Measurements from ENCODE around the gene NEU2. TPM values are rescaled to one million over a fixed set of nuclear protein-coding genes. Genes with fewer than 3 reads are reported as not detected.

Gene NEU2
- total and polyA plus RNA-seq, 10 of the 15 experiments (the other 5 are each of a cell fraction or from before 2014, with no cell fraction given) = not detected

DNA sequence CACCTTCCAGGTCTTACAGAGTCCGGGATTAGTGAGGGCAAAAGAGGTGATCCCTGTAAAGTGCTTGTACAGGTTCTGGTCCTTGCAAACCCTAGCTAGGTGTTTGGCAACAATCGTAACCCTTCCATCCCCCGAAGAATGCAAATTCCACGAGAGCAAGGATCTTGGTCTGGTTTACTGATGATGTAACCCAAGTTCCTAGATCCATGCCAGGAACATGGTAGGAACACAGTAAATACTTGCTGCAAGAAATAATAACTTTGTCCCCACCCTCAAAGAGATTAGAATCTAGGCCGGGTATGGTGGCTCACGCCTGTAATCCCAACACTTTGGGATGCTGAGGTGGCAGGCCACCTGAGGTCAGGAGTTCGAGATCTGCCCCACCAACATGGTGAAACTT, 6.8 kb upstream of the NEU2 start (continued):
- TF ChIP-seq, protein P1, sequence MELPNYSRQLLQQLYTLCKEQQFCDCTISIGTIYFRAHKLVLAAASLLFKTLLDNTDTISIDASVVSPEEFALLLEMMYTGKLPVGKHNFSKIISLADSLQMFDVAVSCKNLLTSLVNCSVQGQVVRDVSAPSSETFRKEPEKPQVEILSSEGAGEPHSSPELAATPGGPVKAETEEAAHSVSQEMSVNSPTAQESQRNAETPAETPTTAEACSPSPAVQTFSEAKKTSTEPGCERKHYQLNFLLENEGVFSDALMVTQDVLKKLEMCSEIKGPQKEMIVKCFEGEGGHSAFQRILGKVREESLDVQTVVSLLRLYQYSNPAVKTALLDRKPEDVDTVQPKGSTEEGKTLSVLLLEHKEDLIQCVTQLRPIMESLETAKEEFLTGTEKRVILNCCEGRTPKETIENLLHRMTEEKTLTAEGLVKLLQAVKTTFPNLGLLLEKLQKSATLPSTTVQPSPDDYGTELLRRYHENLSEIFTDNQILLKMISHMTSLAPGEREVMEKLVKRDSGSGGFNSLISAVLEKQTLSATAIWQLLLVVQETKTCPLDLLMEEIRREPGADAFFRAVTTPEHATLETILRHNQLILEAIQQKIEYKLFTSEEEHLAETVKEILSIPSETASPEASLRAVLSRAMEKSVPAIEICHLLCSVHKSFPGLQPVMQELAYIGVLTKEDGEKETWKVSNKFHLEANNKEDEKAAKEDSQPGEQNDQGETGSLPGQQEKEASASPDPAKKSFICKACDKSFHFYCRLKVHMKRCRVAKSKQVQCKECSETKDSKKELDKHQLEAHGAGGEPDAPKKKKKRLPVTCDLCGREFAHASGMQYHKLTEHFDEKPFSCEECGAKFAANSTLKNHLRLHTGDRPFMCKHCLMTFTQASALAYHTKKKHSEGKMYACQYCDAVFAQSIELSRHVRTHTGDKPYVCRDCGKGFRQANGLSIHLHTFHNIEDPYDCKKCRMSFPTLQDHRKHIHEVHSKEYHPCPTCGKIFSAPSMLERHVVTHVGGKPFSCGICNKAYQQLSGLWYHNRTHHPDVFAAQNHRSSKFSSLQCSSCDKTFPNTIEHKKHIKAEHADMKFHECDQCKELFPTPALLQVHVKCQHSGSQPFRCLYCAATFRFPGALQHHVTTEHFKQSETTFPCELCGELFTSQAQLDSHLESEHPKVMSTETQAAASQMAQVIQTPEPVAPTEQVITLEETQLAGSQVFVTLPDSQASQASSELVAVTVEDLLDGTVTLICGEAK (IDR thresholded peaks at IDR 0.05; ENCODE audit: borderline replicate concordance) = no peak
- TF ChIP-seq GABPA (IDR thresholded peaks at IDR 0.05; ENCODE audit: low read depth) (no peak), SRF (IDR thresholded peaks at IDR 0.05; ENCODE audit: low read depth in 2 of 2, low read length in 2 of 2) (no peak)
- TF ChIP-seq, protein P2, sequence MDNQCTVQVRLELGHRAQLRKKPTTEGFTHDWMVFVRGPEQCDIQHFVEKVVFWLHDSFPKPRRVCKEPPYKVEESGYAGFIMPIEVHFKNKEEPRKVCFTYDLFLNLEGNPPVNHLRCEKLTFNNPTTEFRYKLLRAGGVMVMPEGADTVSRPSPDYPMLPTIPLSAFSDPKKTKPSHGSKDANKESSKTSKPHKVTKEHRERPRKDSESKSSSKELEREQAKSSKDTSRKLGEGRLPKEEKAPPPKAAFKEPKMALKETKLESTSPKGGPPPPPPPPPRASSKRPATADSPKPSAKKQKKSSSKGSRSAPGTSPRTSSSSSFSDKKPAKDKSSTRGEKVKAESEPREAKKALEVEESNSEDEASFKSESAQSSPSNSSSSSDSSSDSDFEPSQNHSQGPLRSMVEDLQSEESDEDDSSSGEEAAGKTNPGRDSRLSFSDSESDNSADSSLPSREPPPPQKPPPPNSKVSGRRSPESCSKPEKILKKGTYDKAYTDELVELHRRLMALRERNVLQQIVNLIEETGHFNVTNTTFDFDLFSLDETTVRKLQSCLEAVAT (IDR thresholded peaks at IDR 0.05) = no peak

DNA sequence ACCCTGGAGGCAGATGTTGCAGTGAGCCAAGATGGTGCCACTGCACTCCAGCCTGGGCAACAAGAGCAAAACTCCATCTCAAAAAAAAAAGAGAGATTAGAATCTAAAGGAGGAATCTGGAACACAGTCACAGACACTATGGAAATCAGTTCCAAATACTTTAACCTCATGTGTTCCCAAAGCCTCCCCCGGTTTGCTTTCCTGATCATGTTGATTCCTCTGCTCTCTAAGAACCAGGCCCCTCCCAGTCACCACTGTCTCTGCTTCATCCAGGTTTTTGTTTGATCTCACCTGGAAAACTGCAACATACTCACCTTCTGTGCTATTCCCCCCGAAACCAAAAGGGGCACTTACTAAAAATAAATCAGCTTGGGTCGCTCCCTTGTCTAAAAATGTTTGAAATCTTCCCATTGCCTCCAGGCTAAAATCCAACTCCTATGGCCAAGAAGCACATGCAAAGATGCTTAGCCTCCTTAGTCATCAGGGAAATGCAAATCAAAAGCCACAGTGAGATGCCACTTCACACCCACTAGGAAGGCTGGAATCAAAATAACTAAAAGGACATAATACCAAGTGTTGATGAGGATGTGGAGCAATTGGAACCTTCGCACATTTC, 6.2 kb upstream of the NEU2 start:
- no peak overlapping the region for H3K4me2 ChIP-seq (ENCODE audit: control insufficient read depth, insufficient read depth)
- ChIA-PET SMC1A (ENCODE audit: uncharacterized antibody, unreplicated experiment) (no interaction called here), CTCF (interaction anchor here (1.0 to 1.1 kb wide), 2 partner anchors 20 to 217 kb away, joined by 3 read pairs; no protein-coding TSS in a partner anchor), POLR2A (no interaction called here), RAD21 (ENCODE audit: unreplicated experiment) (no interaction called here)
- peaks cover 0 to 1% of the 10 kb centered on the region in 2 experiments; a peak in 1 of 4 replicates for H3K27me3 ChIP-seq (replicated peaks in 1 of 2; ENCODE audit: control insufficient read depth in 2 of 2, insufficient read depth in 2 of 2, low read length in 1 of 2)
- H3K9ac ChIP-seq (ENCODE audit: control insufficient read depth, insufficient read depth, low read length) = no peak overlapping the region
- intact Hi-C loops (cut with micrococcal nuclease; ENCODE audit: unreplicated experiment) (loop anchor here (5.0 kb wide), 2 partner anchors 174 to 264 kb away; no protein-coding TSS in a partner anchor), in situ Hi-C loops (cut with MboI) (loop anchor here (5.0 kb wide), 1 partner anchor 174 kb away; no protein-coding TSS in a partner anchor)
- no peaks in the 10 kb centered on the region for H4K20me1 ChIP-seq (ENCODE audit: control insufficient read depth, insufficient read depth)
- DNase-seq (ENCODE audit: low read depth, low spot score) = no peak
- H3K79me2 ChIP-seq (ENCODE audit: control insufficient read depth, insufficient read depth, low read length) = no peaks in the 10 kb centered on the region
- no peak overlapping the region for H3K4me3 ChIP-seq
- H3K9me3 ChIP-seq (replicated peaks; ENCODE audit: control insufficient read depth, insufficient read depth, low read length) = no peaks in the 10 kb centered on the region
- BruUV-seq (replicated peaks) = no TSS peak
- H3K4me1 ChIP-seq (ENCODE audit: control insufficient read depth, insufficient read depth, low read length) = no peaks in the 10 kb centered on the region
- H3K36me3 ChIP-seq (ENCODE audit: control insufficient read depth in 2 of 2, insufficient read depth in 2 of 2, low read length in 1 of 2) = no peaks in the 10 kb centered on the region
- no peak for ATAC-seq
- H2AFZ ChIP-seq (ENCODE audit: control insufficient read depth, low read depth, low read length) = no peak overlapping the region
- 62% methylated on average over 4 of the region's 4 CpGs for WGBS (ENCODE audit: insufficient coverage, insufficient replicate concordance, low lambda C conversion rate, missing lambda C conversion rate)
- H3K27ac ChIP-seq (ENCODE audit: control insufficient read depth, insufficient read depth) = no peak overlapping the region
- FAIRE-seq = peak; percentile 7
- no peak for TF ChIP-seq NR2C2 (IDR thresholded peaks at IDR 0.05; ENCODE audit: borderline replicate concordance, control insufficient read depth, insufficient read length, low read depth)
- no peak for TF ChIP-seq EED (IDR thresholded peaks at IDR 0.05; ENCODE audit: low read depth)
- TF ChIP-seq NR2C1 (IDR thresholded peaks at IDR 0.05) = no peak
- TF ChIP-seq IRF4 (IDR thresholded peaks at IDR 0.05; ENCODE audit: low read depth, low read length) = no peak
- TF ChIP-seq, protein P3, sequence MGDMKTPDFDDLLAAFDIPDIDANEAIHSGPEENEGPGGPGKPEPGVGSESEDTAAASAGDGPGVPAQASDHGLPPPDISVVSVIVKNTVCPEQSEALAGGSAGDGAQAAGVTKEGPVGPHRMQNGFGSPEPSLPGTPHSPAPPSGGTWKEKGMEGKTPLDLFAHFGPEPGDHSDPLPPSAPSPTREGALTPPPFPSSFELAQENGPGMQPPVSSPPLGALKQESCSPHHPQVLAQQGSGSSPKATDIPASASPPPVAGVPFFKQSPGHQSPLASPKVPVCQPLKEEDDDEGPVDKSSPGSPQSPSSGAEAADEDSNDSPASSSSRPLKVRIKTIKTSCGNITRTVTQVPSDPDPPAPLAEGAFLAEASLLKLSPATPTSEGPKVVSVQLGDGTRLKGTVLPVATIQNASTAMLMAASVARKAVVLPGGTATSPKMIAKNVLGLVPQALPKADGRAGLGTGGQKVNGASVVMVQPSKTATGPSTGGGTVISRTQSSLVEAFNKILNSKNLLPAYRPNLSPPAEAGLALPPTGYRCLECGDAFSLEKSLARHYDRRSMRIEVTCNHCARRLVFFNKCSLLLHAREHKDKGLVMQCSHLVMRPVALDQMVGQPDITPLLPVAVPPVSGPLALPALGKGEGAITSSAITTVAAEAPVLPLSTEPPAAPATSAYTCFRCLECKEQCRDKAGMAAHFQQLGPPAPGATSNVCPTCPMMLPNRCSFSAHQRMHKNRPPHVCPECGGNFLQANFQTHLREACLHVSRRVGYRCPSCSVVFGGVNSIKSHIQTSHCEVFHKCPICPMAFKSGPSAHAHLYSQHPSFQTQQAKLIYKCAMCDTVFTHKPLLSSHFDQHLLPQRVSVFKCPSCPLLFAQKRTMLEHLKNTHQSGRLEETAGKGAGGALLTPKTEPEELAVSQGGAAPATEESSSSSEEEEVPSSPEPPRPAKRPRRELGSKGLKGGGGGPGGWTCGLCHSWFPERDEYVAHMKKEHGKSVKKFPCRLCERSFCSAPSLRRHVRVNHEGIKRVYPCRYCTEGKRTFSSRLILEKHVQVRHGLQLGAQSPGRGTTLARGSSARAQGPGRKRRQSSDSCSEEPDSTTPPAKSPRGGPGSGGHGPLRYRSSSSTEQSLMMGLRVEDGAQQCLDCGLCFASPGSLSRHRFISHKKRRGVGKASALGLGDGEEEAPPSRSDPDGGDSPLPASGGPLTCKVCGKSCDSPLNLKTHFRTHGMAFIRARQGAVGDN (IDR thresholded peaks at IDR 0.05) = no peak
- TF ChIP-seq, protein P4, sequence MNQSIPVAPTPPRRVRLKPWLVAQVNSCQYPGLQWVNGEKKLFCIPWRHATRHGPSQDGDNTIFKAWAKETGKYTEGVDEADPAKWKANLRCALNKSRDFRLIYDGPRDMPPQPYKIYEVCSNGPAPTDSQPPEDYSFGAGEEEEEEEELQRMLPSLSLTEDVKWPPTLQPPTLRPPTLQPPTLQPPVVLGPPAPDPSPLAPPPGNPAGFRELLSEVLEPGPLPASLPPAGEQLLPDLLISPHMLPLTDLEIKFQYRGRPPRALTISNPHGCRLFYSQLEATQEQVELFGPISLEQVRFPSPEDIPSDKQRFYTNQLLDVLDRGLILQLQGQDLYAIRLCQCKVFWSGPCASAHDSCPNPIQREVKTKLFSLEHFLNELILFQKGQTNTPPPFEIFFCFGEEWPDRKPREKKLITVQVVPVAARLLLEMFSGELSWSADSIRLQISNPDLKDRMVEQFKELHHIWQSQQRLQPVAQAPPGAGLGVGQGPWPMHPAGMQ (IDR thresholded peaks at IDR 0.05; ENCODE audit: borderline replicate concordance) = no peak
- TF ChIP-seq RCOR1 (conservative IDR thresholded peaks at IDR 0.05; ENCODE audit: low read depth, low read length) = no peak
